ENCODE measurements around the gene ASB5. TPM values are rescaled to one million over a fixed set of nuclear protein-coding genes. Genes with fewer than 3 reads are reported as not detected.

ASB5 gene
- total RNA-seq, 1 donor from 2014 or later: not detected

GRCh38 chr4:176307666-176307930, 38.6 kb upstream of the ASB5 start:
- H3K27me3 ChIP-seq (ENCODE audit: control insufficient read depth, insufficient read depth, low read length): no peaks in the 10 kb centered on the region
- H3K36me3 ChIP-seq (ENCODE audit: control insufficient read depth, insufficient read depth, low read length): no peaks in the 10 kb centered on the region
- DNase-seq (ENCODE audit: low read depth): no peak
- no peak for TF ChIP-seq CTCF (IDR thresholded peaks at IDR 0.05; ENCODE audit: insufficient read depth, low read length, severe bottlenecking)
- no peak overlapping the region for H3K4me3 ChIP-seq (ENCODE audit: low read depth, low read length)
- FAIRE-seq: peak; percentile 77

- no peak for TF ChIP-seq CTCF (IDR thresholded peaks at IDR 0.05; ENCODE audit: insufficient read depth, low read length, severe bottlenecking)
- FAIRE-seq (no peak), DNase-seq (ENCODE audit: low read depth) (no peak)
- no peak overlapping the region for H3K4me3 ChIP-seq (ENCODE audit: low read depth, low read length)
- H3K27me3 ChIP-seq (ENCODE audit: control insufficient read depth, insufficient read depth, low read length): no peaks in the 10 kb centered on the region
- H3K36me3 ChIP-seq (ENCODE audit: control insufficient read depth, insufficient read depth, low read length): no peaks in the 10 kb centered on the region
These were observed 38.0 kb upstream of the ASB5 start for GRCh38 chr4:176306837-176307665.

- no peak for TF ChIP-seq CTCF (IDR thresholded peaks at IDR 0.05; ENCODE audit: insufficient read depth, low read length, severe bottlenecking)
- Histone ChIP-seq H3K27me3 (ENCODE audit: control insufficient read depth, insufficient read depth, low read length) (no peaks in the 10 kb centered on the region), H3K36me3 (ENCODE audit: control insufficient read depth, insufficient read depth, low read length) (no peaks in the 10 kb centered on the region), H3K4me3 (ENCODE audit: low read depth, low read length) (no peak overlapping the region)
- no peak for DNase-seq (ENCODE audit: low read depth)
- FAIRE-seq: no peak
These were observed 34.9 kb upstream of the ASB5 start for GRCh38 chr4:176303938-176304337.

GRCh38 chr4:176302283-176303275, 33.6 kb upstream of the ASB5 start:
- Histone ChIP-seq H3K4me3 (ENCODE audit: low read depth, low read length) (no peak overlapping the region), H3K36me3 (ENCODE audit: control insufficient read depth, insufficient read depth, low read length) (no peaks in the 10 kb centered on the region), H3K27me3 (ENCODE audit: control insufficient read depth, insufficient read depth, low read length) (no peaks in the 10 kb centered on the region)
- no peak for FAIRE-seq
- DNase-seq (ENCODE audit: low read depth): peak; percentile 89
- no peak for TF ChIP-seq CTCF (IDR thresholded peaks at IDR 0.05; ENCODE audit: insufficient read depth, low read length, severe bottlenecking)

- H3K27me3 ChIP-seq (ENCODE audit: control insufficient read depth, insufficient read depth, low read length): no peaks in the 10 kb centered on the region
- DNase-seq (ENCODE audit: low read depth) (no peak), FAIRE-seq (no peak)
- H3K36me3 ChIP-seq (ENCODE audit: control insufficient read depth, insufficient read depth, low read length): no peaks in the 10 kb centered on the region
- no peak overlapping the region for H3K4me3 ChIP-seq (ENCODE audit: low read depth, low read length)
- no peak for TF ChIP-seq CTCF (IDR thresholded peaks at IDR 0.05; ENCODE audit: insufficient read depth, low read length, severe bottlenecking)
These were observed 31.5 kb upstream of the ASB5 start for GRCh38 chr4:176300565-176300964.
